ENCODE measurements around the gene PTOV1. TPM values are rescaled to one million over a fixed set of nuclear protein-coding genes. Genes with fewer than 3 reads are reported as not detected.
A peak's percentile ranks its signal among the peaks of the same experiment; 100 is the strongest.

The PTOV1 gene
- total RNA-seq, 1 donor from 2014 or later = 168 TPM

DNA sequence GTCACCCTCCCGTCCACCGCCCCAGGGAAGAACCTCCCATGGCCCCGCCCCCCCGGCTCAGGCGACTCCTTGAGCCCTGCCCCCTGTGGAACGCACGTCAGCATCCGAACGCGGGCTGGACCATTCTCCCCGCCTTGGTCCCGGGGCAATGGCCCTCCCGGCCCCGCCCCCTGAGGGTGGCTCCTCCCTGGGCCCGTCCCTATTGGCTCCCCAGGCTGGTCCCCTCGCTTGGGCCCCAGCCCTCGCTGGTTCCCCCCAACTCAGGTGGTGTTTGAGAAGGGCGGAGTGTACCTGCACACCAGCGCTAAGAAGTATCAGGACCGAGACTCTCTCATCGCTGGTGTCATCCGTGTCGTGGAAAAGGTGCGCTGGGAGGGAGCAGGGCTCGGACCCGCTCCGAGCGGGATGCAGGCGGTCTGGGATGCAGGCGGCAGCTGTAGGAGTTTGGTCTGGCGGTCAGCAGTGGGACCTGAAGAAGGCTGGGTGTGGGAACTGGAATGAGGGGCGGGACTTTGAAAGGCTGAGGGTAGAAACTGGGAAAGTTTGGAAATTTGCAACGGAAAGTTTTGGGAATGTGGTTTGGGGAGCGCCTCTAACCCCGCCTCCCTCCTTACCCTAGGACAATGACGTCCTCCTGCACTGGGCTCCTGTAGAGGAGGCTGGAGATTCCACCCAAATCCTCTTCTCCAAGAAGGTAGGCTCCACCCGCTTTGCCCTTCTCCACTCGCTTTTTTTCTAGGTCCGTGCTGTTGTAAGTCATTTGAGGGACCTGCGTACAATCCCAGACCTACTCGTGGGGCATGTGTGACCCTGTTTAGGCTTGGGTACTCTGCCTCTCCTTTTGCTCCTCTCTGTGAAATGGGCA lies 27.2 kb downstream of the PTOV1 start:
- no peak overlapping the region for H3K4me3 Mint-ChIP-seq (ENCODE audit: unreplicated experiment)

DNA sequence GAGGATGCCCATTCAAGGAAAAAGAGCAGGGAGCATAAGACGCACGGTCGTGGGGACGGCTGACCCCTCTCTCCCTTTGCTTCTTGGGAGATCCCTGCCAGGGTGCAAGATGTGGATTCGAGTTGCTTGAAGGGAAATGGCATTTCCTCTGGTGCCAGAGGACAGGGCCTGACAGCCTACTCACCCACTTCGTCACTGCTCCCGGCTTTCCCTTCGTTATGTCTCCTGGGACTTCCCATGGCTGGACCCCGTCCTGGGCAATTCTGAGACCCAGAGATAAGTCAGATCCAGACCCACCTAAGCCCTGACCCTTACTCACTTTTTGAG lies 27.7 kb downstream of the PTOV1 start:
- Mint-ChIP-seq H3K27ac (ENCODE audit: unreplicated experiment) (no peak overlapping the region), H3K4me1 (ENCODE audit: low read depth) (peaks cover 30% of the 10 kb centered on the region), H3K36me3 (ENCODE audit: low read depth) (peaks cover 21% of the 10 kb centered on the region)

More for the DNA sequence above, 27.2 kb downstream of the PTOV1 start:
- TF ChIP-seq, protein P1, sequence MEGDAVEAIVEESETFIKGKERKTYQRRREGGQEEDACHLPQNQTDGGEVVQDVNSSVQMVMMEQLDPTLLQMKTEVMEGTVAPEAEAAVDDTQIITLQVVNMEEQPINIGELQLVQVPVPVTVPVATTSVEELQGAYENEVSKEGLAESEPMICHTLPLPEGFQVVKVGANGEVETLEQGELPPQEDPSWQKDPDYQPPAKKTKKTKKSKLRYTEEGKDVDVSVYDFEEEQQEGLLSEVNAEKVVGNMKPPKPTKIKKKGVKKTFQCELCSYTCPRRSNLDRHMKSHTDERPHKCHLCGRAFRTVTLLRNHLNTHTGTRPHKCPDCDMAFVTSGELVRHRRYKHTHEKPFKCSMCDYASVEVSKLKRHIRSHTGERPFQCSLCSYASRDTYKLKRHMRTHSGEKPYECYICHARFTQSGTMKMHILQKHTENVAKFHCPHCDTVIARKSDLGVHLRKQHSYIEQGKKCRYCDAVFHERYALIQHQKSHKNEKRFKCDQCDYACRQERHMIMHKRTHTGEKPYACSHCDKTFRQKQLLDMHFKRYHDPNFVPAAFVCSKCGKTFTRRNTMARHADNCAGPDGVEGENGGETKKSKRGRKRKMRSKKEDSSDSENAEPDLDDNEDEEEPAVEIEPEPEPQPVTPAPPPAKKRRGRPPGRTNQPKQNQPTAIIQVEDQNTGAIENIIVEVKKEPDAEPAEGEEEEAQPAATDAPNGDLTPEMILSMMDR (IDR thresholded peaks at IDR 0.05) = no peak
- DNase-seq (ENCODE audit: low spot score) = peak; percentile 99
- peaks cover 16% of the 10 kb centered on the region for H3K36me3 Mint-ChIP-seq (ENCODE audit: low read depth)
- H3K9me3 Mint-ChIP-seq (ENCODE audit: low read depth) = no peaks in the 10 kb centered on the region
- no peak overlapping the region for H3K27ac Mint-ChIP-seq (ENCODE audit: unreplicated experiment)
- H3K4me1 Mint-ChIP-seq (ENCODE audit: low read depth) = peaks cover 30% of the 10 kb centered on the region
- no peaks in the 10 kb centered on the region for H3K27me3 Mint-ChIP-seq (ENCODE audit: low read depth)

DNA sequence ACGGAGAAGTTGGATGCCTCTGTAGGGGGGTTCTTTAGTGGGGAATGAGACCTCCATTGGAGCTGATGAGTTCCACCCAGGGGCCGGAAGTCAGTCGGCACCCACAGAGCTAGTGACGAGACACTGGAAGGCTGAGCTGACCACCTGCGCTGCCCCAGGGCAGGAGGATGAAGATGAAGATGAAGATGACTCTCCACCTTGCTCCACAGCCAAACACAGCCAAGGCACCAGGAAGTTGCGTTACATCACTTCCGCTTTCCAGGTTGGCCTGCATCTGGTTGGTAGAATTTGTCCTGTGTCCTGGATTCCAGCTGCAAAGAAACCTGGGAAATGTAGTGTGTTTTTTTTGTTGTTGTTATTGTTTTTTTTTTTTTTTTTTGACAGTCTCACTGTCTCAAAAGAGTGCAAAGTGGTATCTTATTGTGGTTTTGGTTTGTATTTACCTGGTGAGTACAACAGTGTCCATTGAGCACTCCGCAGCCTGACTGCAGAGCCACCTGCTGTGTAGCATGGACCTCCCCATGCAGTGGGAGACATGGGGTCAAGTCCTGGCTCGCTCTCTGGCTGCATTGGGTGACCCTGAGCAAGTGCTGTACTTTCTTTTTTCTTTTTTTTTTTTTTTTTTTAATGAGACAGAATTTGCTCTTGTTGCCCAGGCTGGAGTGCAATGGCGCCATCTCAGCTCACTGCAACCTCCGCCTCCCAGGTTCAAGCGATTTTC lies 28.4 kb downstream of the PTOV1 start:
- Mint-ChIP-seq H3K36me3 (ENCODE audit: low read depth) (peaks cover 24% of the 10 kb centered on the region), H3K9me3 (ENCODE audit: low read depth) (no peaks in the 10 kb centered on the region), H3K4me1 (ENCODE audit: low read depth) (peaks cover 27% of the 10 kb centered on the region), H3K27ac (ENCODE audit: unreplicated experiment) (peak overlapping the region; percentile 61), H3K27me3 (ENCODE audit: low read depth) (no peaks in the 10 kb centered on the region), H3K4me3 (ENCODE audit: unreplicated experiment) (no peak overlapping the region)
- TF ChIP-seq, protein P1 (IDR thresholded peaks at IDR 0.05) = no peak
- peak; percentile 62 for DNase-seq (ENCODE audit: low spot score)

More for the DNA sequence above, 27.7 kb downstream of the PTOV1 start:
- DNase-seq (ENCODE audit: low spot score) = no peak
- no peaks in the 10 kb centered on the region for H3K27me3 Mint-ChIP-seq (ENCODE audit: low read depth)
- H3K4me3 Mint-ChIP-seq (ENCODE audit: unreplicated experiment) = no peak overlapping the region
- TF ChIP-seq, protein P1 (IDR thresholded peaks at IDR 0.05) = no peak
- H3K9me3 Mint-ChIP-seq (ENCODE audit: low read depth) = no peaks in the 10 kb centered on the region

GRCh38 chr19:49880162-49880869 lies 29.4 kb downstream of the PTOV1 start:
- no peaks in the 10 kb centered on the region for H3K9me3 Mint-ChIP-seq (ENCODE audit: low read depth)
- peaks cover 20% of the 10 kb centered on the region for H3K4me1 Mint-ChIP-seq (ENCODE audit: low read depth)
- no peaks in the 10 kb centered on the region for H3K27me3 Mint-ChIP-seq (ENCODE audit: low read depth)
- H3K27ac Mint-ChIP-seq (ENCODE audit: unreplicated experiment) = no peak overlapping the region
- no peak overlapping the region for H3K4me3 Mint-ChIP-seq (ENCODE audit: unreplicated experiment)
- TF ChIP-seq, protein P1 (IDR thresholded peaks at IDR 0.05) = no peak
- peaks cover 30% of the 10 kb centered on the region for H3K36me3 Mint-ChIP-seq (ENCODE audit: low read depth)
- DNase-seq (ENCODE audit: low spot score) = peak; percentile 72

- TF ChIP-seq, protein P1 (IDR thresholded peaks at IDR 0.05) = no peak
- peaks cover 14% of the 10 kb centered on the region for H3K4me1 Mint-ChIP-seq (ENCODE audit: low read depth)
- H3K27me3 Mint-ChIP-seq (ENCODE audit: low read depth) = no peaks in the 10 kb centered on the region
- no peaks in the 10 kb centered on the region for H3K9me3 Mint-ChIP-seq (ENCODE audit: low read depth)
- H3K27ac Mint-ChIP-seq (ENCODE audit: unreplicated experiment) = no peak overlapping the region
- DNase-seq (ENCODE audit: low spot score) = peak; percentile 66
- H3K36me3 Mint-ChIP-seq (ENCODE audit: low read depth) = peaks cover 31% of the 10 kb centered on the region
- no peak overlapping the region for H3K4me3 Mint-ChIP-seq (ENCODE audit: unreplicated experiment)
Observed at GRCh38 chr19:49881186-49881585, 30.2 kb downstream of the PTOV1 start.
